ENCODE measurements around the gene SF3A1.

GRCh38 chr22:30289141-30289979 lies 67.3 kb downstream of the SF3A1 start, which contains the start of gene CASTOR1:
- TF ChIP-seq EZH2 (IDR thresholded peaks at IDR 0.05; ENCODE audit: insufficient read depth, low read length) (no peak), CTCF (IDR thresholded peaks at IDR 0.05; ENCODE audit: insufficient read depth, low read depth, low read length) (no peak)

Data from astrocyte (in vitro differentiated cells and primary cell).